Adrenal gland (tissue), 5 donors: ENCODE data around the gene OSCAR.

Source experiments
- CTCF ChIP-seq, 6 experiments: fragments of 450-650 bp in 4 of 6; fragments of 200-600 bp in 2 of 6; sonication (generic) in 1 of 6; IDR thresholded peaks; 1 replicate in 5 of 6; 2 replicates in 1 of 6; pipeline versions ENCODE4 v1.5.1 to v1.8.0; 2016 to 2021; ENCODE audit warnings: antibody characterized with exemption in 6 of 6, mild to moderate bottlenecking in 2 of 6, moderate library complexity in 1 of 6
- POLR2A ChIP-seq, 2 donors: fragments of 450-650 bp; IDR thresholded peaks; one replicate each; pipeline ENCODE4 v1.6.1; 2017; ENCODE audit warnings: antibody characterized with exemption in 2 of 2, mild to moderate bottlenecking in 2 of 2, moderate library complexity in 1 of 2
- donor health status: DM: no; HTN: no; CAD: no.

- TF ChIP-seq CTCF (IDR thresholded peaks at IDR 0.05): no peak
- no peak for TF ChIP-seq POLR2A (IDR thresholded peaks at IDR 0.05)
Observed at GRCh38 chr19:54095136-54095858, 5.3 kb downstream of the OSCAR start.
